GM21390 (cell line): ENCODE data around the gene GABARAPL1.

Experiments used
- ATAC-seq: cut with Tn5 transposase; IDR thresholded peaks from one replicate; pipeline ENCODE4 v1.9.1; 2021; ENCODE audit not compliant: unreplicated experiment

GABARAPL1 gene

GRCh38 chr12:10227648-10228047 lies 15.0 kb downstream of the GABARAPL1 start:
- no peak for ATAC-seq

GRCh38 chr12:10234562-10234961 lies 21.9 kb downstream of the GABARAPL1 start:
- no peak for ATAC-seq

GRCh38 chr12:10235761-10236631 lies 23.3 kb downstream of the GABARAPL1 start:
- no peak for ATAC-seq

- no peak for ATAC-seq
These were observed 24.0 kb downstream of the GABARAPL1 start for GRCh38 chr12:10236720-10237119.

- no peak for ATAC-seq
These were observed 25.8 kb downstream of the GABARAPL1 start for GRCh38 chr12:10238526-10238925.

GRCh38 chr12:10241290-10241689 lies 28.6 kb downstream of the GABARAPL1 start:
- ATAC-seq = no peak

GRCh38 chr12:10241727-10242126 lies 29.1 kb downstream of the GABARAPL1 start:
- no peak for ATAC-seq

GRCh38 chr12:10242539-10242938 lies 29.9 kb downstream of the GABARAPL1 start:
- no peak for ATAC-seq

GRCh38 chr12:10243818-10244520 lies 31.3 kb downstream of the GABARAPL1 start:
- peak; percentile 97 for ATAC-seq

GRCh38 chr12:10247436-10248058 lies 34.9 kb downstream of the GABARAPL1 start:
- ATAC-seq = no peak

- no peak for ATAC-seq
These were observed 37.2 kb downstream of the GABARAPL1 start for GRCh38 chr12:10249690-10250455.

- no peak for ATAC-seq
These were observed 39.0 kb downstream of the GABARAPL1 start for GRCh38 chr12:10251669-10252068.

GRCh38 chr12:10252201-10252600 lies 39.5 kb downstream of the GABARAPL1 start:
- ATAC-seq = no peak

- no peak for ATAC-seq
These were observed 43.4 kb downstream of the GABARAPL1 start for GRCh38 chr12:10256064-10256463.

- no peak for ATAC-seq
These were observed 48.2 kb downstream of the GABARAPL1 start for GRCh38 chr12:10260927-10261326.

- no peak for ATAC-seq
These were observed 55.4 kb downstream of the GABARAPL1 start for GRCh38 chr12:10268037-10268436.

GRCh38 chr12:10272467-10272866 lies 59.8 kb downstream of the GABARAPL1 start:
- ATAC-seq = no peak
